Activated CD4-positive, CD25-positive, alpha-beta regulatory T cell treated with anti-CD3 and anti-CD28 coated beads, Interleukin-2, amount 50 U/mL, for 16 hours (primary cell): ENCODE data around the gene ADH1B.
"Not testable (repeated sequence)": the region's sequence is repeated elsewhere in the genome, so short reads cannot be mapped to it uniquely, and the experiment has no call there.

ENCODE experiments used
- DNase-seq: peaks from one replicate; pipeline ENCODE4 v3.0.0-alpha.2; 2020; ENCODE audit warnings: low read depth, low spot score

Gene ADH1B

DNA sequence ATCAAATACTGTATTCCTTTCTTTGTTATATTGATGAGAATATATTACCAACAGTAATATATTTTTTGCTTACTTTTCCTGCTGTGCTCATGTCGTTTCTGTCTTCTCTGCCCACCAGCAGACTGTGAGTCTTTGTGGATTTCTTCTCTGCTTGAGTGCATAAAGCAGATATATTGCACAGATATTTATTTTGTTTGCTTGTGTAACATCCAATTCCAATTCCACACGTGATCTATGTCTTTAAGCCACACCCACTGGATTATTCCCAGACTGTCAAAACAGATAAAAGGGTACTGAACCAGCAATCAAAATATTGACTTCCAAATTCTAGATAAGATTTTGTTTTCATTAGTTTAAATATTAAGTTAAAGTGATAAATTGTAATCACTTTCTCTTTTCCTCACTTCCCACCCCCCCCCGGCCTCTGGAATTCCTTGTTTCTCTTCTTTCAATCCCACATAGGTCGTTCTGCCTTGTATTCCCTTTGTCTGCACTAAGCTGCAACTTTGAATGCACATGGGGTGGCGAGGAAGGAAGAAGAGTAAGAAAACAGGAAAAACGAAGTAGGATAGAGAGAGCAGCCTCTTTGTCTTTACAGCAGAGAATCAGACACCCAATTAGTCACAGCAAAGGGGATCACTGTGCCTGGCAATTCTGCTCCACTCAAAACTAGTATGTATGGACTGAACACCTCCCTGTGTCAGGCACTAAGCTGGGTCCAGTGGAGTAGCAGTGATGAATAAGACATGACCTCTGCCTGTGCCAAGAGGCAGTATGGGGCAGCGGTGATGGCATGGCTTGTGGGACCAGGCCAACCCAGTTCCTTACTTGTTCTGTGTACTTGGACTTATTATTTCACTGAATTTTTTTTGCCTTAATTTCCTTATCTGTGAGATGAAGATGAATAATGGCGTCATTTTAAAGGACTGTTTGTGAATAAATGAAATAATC is at the start of gene ADH1B:
Gene ADH1B (minus strand): TSS at position 161 of the 951 bp plus-strand sequence. CDS start 70 bp downstream, at position 91.
- no peak for DNase-seq

DNA sequence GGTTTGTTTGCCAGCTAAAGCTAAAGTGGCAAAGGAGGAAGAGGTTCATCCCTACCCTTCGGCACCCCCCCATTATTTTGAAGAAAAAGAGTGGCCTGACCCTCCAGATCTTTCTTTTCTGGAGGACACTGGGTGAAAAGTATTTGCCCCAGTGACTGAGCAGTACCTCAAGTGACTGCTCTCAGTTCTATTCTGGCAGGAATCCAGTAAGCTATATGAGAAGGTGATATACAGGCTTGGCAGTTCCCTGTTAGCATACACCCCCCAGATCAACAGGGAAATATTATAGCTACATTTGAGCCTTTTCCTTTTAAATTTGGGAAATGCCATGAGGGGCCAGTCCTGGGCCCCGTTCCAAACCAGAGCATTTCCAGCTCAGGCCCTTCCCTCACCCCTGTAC is 46.6 kb upstream of the ADH1B start:
- DNase-seq: not testable (repeated sequence)

GRCh38 chr4:99366491-99366890 is 45.3 kb upstream of the ADH1B start:
- no peak for DNase-seq

DNA sequence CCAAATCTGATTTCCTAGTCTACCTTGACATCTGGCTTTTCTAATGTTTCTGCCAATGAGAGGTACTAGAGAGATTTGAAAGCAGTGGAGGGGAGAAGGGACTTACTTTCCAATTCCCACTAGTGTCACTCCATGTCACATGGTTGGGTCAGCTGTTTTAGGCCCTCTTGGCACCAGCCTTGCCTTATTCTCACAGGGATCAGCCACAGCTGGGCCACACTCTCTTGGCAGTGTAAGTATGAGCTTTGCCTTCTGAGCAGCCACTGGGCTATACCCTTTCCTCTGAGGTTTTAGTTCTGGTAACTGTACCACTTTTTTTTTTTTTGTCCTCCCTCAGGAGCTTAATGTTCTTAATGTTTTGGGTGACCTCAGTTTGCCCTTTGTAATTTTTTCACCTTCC is 41.6 kb upstream of the ADH1B start:
- no peak for DNase-seq

- DNase-seq: no peak
Observed at GRCh38 chr4:99361899-99362275, 40.7 kb upstream of the ADH1B start.

- DNase-seq: no peak
Observed at GRCh38 chr4:99361268-99361898, 40.2 kb upstream of the ADH1B start.

DNA sequence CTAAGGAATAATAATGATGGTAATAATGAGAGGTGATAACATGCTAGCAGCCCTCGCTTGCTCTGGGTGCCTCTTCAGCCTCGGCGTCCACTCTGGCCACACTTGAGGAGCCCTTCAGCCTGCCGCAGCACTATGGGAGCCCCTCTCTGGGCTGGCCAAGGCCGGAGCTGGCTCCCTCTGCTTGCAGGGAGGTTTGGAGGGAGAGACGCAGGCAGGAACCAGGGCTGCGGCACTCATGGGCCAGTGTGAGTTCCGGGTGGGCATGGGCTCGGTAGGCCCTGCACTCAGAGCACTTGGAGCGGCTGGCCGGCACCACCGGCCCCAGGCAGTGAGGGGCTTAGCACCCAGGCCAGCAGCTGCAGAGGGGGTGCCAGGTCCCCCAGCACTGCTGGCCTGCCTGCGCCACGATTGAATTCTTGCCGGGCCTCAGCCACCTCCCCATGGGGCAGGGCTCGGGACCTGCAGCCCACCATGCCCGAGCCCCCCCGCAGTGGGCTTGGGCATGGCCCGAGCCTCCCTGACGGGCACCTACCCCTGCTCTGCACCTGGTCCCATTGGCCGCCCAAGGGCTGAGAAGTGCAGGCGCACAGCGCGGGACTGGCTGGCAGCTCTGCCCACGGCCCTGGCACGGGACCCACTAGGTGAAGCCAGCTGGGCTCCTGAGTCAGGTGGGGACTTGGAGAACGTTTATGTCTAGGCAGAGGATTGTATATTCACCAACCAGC is 38.4 kb upstream of the ADH1B start:
- DNase-seq: no peak

DNA sequence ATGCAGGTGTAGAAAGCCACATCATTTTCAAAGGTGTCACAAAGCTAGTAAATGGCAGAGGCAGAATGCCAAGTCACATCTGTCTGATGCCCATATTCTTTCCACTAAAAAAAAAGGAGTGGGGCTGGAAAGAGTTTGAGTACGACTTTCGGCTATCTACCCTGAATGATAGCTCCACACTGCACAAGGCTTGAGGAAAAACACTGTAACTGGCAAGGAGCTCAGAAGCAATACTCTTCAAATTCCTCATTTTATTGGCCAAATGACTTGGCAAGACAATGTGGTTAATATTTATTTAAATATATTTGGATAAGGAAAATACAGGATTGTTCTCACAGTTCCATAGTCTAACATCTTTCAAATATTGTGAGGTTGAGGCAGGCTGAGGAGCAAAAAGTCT is 36.7 kb upstream of the ADH1B start:
- no peak for DNase-seq

GRCh38 chr4:99356992-99357391 is 35.8 kb upstream of the ADH1B start:
- DNase-seq: no peak

DNA sequence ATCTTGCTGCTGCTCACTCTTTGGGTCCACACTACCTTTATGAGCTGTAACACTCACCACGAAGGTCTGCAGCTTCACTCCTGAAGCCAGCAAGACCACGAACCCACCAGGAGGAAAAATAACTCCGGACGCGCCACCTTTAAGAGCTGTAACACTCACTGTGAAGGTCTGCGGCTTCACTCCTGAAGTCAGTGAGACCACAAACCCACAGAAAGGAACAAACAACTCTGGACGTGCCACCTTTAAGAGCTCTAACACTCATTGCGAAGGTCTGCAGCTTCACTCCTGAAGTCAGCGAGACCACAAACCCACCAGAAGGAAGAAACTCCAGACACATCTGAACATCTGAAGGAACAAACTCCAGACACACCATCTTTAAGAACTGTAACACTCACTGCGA is 34.9 kb upstream of the ADH1B start:
- DNase-seq: not testable (repeated sequence)

GRCh38 chr4:99352602-99353537 is 31.7 kb upstream of the ADH1B start, which contains the start of gene ADH1C:
Gene ADH1C (minus strand): TSS chr4:99352746. CDS start chr4:99352675, 71 bp downstream.
- DNase-seq: no peak

- no peak for DNase-seq
Observed at GRCh38 chr4:99351487-99351886, 30.3 kb upstream of the ADH1B start.

GRCh38 chr4:99349338-99349737 is 28.1 kb upstream of the ADH1B start:
- no peak for DNase-seq

GRCh38 chr4:99342624-99343023 is 21.4 kb upstream of the ADH1B start:
- not testable (repeated sequence) for DNase-seq

DNA sequence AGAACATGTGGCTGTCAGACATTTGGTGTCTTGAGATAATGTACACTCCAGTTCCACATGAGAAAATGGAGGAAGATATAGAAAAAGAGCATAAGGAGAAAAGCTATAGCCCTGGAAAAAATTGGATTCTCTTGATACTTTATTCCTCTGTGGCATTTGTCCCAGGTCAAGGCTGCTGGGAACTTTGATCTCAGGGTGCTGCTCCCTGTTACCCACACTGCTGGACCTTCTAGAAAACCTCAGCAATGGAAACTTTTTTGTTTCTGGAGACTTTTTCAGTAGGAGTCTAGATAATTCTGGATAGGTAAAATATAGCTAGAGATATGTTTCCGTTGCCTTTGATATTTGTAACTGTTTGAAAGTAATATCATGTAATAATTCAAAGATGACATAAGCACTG is 20.2 kb upstream of the ADH1B start:
- DNase-seq: no peak

- no peak for DNase-seq
Observed at GRCh38 chr4:99339172-99339571, 18.0 kb upstream of the ADH1B start.

DNA sequence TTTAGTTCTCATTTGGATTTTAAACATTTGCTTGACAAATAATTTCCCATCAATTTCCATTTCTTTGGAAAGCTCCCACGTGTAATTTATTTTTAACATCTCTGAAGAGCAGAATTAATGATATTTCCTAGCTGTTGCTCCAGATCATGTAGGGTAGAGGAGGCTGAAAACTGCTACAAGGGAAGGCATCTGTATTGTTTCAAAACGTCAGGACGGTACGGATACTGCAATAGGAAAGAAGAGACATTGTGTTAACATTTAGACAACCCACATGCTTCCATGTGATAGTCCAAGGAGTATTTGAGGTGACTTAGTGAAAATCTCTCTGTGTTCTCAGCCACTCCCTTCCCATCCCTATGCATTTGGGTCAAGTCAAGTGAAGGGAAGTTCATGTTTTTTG is 15.4 kb upstream of the ADH1B start:
- DNase-seq: no peak

DNA sequence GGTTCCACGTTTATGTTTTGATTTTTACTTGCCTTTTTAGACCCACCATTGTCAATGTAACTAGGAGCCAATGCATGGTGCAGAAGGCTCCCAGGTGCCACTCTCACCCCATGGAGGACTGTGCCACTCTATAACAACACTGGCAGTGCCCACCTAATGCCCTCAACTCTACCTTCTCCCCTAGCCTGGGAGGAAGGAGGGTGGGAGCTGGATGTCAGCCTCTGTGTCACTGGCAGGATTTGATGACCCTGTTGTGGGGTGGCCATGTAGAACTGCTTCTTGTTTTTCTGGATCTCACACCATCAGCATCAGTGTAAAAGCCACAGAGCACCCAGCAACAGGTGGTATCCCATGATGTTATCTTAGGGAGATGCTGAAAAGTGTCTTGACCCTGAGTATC is 13.7 kb upstream of the ADH1B start:
- DNase-seq: no peak

DNA sequence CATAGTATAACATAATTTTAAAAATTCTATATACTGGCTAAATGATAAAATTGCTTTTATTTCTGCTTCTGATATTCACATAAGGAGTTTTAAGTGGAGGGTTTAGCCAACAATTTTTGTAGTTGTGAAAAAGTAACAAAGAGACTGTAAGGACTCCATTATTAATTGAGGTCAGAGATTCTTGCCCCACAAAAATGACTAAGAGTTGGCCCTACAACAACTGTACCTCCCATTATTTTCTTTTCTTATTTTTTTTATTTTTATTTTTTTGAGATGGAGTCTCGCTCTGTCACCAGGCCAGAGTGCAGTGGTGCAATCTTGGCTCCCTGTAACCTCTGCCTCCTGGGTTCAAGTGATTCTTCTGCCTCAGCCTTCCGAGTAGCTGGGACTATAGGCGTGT is 9.4 kb upstream of the ADH1B start:
- DNase-seq: no peak

GRCh38 chr4:99329876-99330275 is 8.7 kb upstream of the ADH1B start:
- DNase-seq: no peak

DNA sequence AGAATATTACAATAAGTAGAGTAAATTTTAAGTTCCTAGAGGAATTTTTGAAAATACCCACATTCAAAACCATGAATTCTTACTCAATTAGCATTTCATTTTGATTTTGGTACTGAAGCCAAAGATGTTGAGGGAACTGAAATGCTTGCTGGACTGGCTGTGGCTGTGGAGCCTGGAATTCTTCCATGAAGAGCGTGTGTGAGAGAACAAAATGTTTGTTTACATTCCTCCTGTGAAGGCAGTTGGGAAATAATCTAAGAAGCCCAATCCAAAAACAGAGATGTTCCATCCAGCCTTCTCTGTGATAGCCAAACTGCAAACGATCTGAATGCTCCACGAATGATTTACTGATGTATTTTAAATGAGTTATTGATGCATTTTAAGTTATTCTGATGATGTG is 3.8 kb upstream of the ADH1B start:
- no peak for DNase-seq
